ENCODE data around the gene AIF1L. TPM values are rescaled to one million over a fixed set of nuclear protein-coding genes. Genes with fewer than 3 reads are reported as not detected.
"Not testable (repeated sequence)": the region's sequence is repeated elsewhere in the genome, so short reads cannot be mapped to it uniquely, and the experiment has no call there.

The AIF1L gene
- total RNA-seq, 2 donors from 2014 or later = 0.61 to 3.1 TPM

GRCh38 chr9:131126059-131126426, 29.7 kb downstream of the AIF1L start:
- peaks cover 21 to 23% of the 10 kb centered on the region in 2 donors for H3K36me3 Mint-ChIP-seq
- DNase-seq (ENCODE audit: low spot score in 2 of 2) = no peak
- peak overlapping the region; percentile 97 for H3K27ac Mint-ChIP-seq
- no peak for ATAC-seq
- H3K9me3 Mint-ChIP-seq = no peaks in the 10 kb centered on the region

- no peak overlapping the region for H3K27ac Mint-ChIP-seq
- peaks cover 30 to 33% of the 10 kb centered on the region in 2 donors for H3K36me3 Mint-ChIP-seq
These were observed 32.9 kb downstream of the AIF1L start for GRCh38 chr9:131129183-131129582.

GRCh38 chr9:131138676-131139075, 42.3 kb downstream of the AIF1L start:
- ATAC-seq = no peak
- DNase-seq (ENCODE audit: low spot score in 2 of 2) = no peak
- peaks cover 18 to 22% of the 10 kb centered on the region in 2 donors for H3K36me3 Mint-ChIP-seq
- H3K9me3 Mint-ChIP-seq = no peaks in the 10 kb centered on the region
- H3K27ac Mint-ChIP-seq = peak overlapping the region in 1 of 2 donors; percentile 47

More at GRCh38 chr9:131129183-131129582, 32.9 kb downstream of the AIF1L start:
- no peaks in the 10 kb centered on the region for H3K9me3 Mint-ChIP-seq
- DNase-seq (ENCODE audit: low spot score in 2 of 2) (no peak), ATAC-seq (no peak)

DNA sequence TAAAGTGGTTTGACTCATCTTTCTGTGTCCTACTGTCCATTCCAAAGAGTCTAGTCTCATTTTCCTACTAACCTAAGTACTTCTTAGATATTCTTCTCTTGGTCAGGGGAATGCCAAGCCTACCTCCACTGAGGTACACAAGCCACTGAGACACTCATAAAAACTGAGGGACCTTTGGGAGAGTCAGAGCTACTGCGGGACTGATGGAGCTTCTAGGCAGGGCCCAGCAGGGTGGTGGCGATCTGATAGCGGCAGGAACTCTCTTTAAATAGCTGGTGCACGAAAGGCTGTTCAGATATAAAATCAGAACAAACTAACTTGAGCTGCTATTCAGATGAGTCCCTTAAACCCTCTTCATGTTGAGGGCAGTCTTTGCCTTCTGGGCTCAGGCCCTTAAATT, 43.8 kb downstream of the AIF1L start:
- ATAC-seq = no peak
- Mint-ChIP-seq H3K27ac (no peak overlapping the region), H3K36me3 (peaks cover 18 to 33% of the 10 kb centered on the region in 2 donors), H3K9me3 (no peaks in the 10 kb centered on the region)
- DNase-seq (ENCODE audit: low spot score in 2 of 2) = no peak

DNA sequence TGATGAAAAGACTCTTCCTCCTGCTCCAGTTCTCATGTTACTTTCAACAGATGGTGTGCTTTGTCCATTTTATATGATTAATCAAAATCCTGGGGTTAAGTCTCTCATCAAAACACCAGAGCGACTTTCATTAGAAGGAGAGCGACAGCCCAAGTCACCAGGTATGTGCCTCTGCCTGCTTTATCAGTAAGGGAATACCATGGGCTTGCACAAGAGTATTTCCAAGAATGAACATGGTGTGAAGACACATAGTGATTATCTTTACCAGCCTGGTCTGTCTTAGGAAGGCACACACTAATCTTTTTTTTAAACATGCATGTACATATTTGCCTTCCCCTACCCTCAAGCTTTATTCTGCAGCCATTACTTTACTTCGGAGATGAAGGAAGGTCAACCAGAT, 44.2 kb downstream of the AIF1L start:
- no peak overlapping the region for H3K27ac Mint-ChIP-seq
- DNase-seq (ENCODE audit: low spot score in 2 of 2) = no peak
- H3K36me3 Mint-ChIP-seq = peaks cover 18 to 37% of the 10 kb centered on the region in 2 donors
- H3K9me3 Mint-ChIP-seq = no peaks in the 10 kb centered on the region
- ATAC-seq = no peak

DNA sequence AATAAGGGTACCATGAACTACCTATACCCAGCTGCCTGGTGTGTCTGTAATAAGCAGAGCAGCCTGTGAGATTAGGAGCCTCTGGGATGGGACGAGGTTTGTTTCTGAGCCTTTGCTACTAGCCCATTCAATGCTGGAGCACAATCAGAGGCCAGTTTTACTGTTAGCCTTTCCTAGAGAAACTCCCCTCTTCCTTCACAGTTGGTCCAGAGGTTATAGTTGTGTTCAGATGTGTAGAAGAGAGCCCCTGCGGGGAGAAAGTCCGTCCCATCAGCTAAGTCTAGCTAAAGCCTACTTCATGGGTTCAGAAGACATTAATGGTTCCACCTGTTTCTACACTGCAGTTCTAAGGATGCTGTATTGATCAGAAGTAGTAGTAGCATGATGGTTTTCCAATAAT, 45.8 kb downstream of the AIF1L start:
- DNase-seq (ENCODE audit: low spot score in 2 of 2) = no peak
- no peak for ATAC-seq
- Mint-ChIP-seq H3K9me3 (no peaks in the 10 kb centered on the region), H3K36me3 (peaks cover 12 to 34% of the 10 kb centered on the region in 2 donors), H3K27ac (no peak overlapping the region)

DNA sequence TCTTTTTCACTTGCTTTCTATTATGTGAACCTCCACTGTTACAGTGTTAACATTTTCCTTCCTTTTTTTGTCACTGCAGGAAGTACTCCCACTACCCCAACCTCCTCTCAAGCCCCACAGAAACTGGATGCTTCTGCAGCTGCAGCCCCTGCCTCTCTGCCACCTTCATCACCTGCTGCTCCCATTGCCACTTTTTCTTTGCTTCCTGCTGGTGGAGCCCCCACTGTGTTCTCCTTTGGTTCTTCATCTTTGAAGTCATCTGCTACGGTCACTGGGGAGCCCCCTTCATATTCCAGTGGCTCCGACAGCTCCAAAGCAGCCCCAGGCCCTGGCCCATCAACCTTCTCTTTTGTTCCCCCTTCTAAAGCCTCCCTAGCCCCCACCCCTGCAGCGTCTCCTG, 47.9 kb downstream of the AIF1L start:
- Mint-ChIP-seq H3K36me3 (peaks cover 12 to 34% of the 10 kb centered on the region in 2 donors), H3K27ac (peak overlapping the region in 1 of 2 donors; percentile 69), H3K9me3 (no peaks in the 10 kb centered on the region)
- ATAC-seq (no peak), DNase-seq (ENCODE audit: low spot score in 2 of 2) (no peak)

GRCh38 chr9:131145245-131145644, 48.9 kb downstream of the AIF1L start:
- peak overlapping the region in 1 of 2 donors; percentile 39 for H3K27ac Mint-ChIP-seq
- ATAC-seq = no peak
- no peaks in the 10 kb centered on the region for H3K9me3 Mint-ChIP-seq
- H3K36me3 Mint-ChIP-seq = peaks cover 5 to 28% of the 10 kb centered on the region in 2 donors
- DNase-seq (ENCODE audit: low spot score in 2 of 2) = no peak

DNA sequence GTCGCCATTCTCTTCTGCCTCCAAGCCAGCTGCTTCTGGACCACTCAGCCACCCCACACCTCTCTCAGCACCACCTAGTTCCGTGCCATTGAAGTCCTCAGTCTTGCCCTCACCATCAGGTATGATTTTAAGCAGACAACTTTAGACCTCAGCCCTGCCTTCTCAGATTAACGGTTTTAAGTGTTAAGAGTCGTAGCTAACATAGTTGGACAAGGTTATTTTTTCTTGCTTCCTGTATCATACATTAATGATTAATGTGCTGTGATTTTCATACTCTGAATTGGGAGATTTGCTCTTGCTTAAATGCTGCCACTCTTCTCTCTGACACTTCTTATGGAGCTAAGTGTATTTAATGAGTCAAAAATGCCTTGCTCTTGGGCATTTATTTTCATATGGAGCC, 49.9 kb downstream of the AIF1L start:
- ATAC-seq = no peak
- DNase-seq (ENCODE audit: low spot score in 2 of 2) = no peak
- H3K9me3 Mint-ChIP-seq = no peaks in the 10 kb centered on the region
- H3K27ac Mint-ChIP-seq = peak overlapping the region in 1 of 2 donors; percentile 39
- peaks cover 0 to 24% of the 10 kb centered on the region in 2 donors for H3K36me3 Mint-ChIP-seq

GRCh38 chr9:131148276-131148675, 51.9 kb downstream of the AIF1L start:
- Mint-ChIP-seq H3K36me3 (peaks cover 5 to 24% of the 10 kb centered on the region in 2 donors), H3K27ac (no peak overlapping the region), H3K9me3 (no peaks in the 10 kb centered on the region)
- DNase-seq (ENCODE audit: low spot score in 2 of 2) (no peak), ATAC-seq (no peak)

GRCh38 chr9:131148966-131149687, 52.8 kb downstream of the AIF1L start:
- H3K36me3 Mint-ChIP-seq = peaks cover 10 to 18% of the 10 kb centered on the region in 2 donors
- no peak for DNase-seq (ENCODE audit: low spot score in 2 of 2)
- no peak for ATAC-seq
- peak overlapping the region; percentile 13 to 32 for H3K27ac Mint-ChIP-seq
- no peaks in the 10 kb centered on the region for H3K9me3 Mint-ChIP-seq

DNA sequence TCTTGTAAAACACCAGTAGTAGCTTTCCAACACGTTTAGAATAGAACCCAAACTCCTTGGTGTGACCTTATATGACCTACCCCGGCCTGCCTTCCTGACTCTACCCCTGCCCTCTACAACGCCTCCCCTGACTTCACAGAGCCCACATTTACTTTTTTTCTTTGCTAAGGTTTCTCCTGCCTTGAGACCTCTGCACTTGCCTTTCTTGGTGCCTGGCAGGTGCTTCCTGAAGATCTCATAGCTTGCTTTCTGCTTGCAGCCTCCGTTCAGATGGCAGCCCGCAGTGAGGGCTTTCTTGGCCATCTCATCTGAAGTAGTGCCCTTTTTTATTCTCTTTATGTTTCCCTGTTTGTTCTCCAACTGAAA, 53.3 kb downstream of the AIF1L start:
- DNase-seq (ENCODE audit: low spot score in 2 of 2) (no peak), ATAC-seq (no peak)
- peak overlapping the region; percentile 13 to 32 for H3K27ac Mint-ChIP-seq
- H3K36me3 Mint-ChIP-seq = peaks cover 10 to 13% of the 10 kb centered on the region in 2 donors
- H3K9me3 Mint-ChIP-seq = no peaks in the 10 kb centered on the region

DNA sequence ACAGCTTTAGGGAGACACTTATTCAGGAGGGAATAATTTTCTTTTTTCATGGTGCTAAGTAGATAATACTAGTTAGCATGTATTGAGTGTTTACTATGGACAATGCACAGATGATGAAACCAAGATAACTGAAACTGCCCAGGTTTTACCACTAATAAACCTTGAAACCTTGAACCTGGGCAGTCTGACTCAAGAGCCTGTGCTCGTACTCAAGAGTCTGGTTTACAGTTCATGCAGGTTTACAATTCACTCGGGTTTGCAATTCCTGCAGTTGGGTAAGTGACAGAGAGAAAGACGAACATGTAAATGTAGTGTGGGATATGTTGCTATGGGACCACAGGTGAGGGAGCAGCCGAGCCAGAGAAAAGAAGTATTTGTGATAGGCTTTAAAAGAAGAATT, 57.3 kb downstream of the AIF1L start:
- H3K27ac Mint-ChIP-seq = no peak overlapping the region
- H3K36me3 Mint-ChIP-seq = peaks cover 5 to 10% of the 10 kb centered on the region in 2 donors
- ATAC-seq (no peak), DNase-seq (ENCODE audit: low spot score in 2 of 2) (no peak)
- H3K9me3 Mint-ChIP-seq = no peaks in the 10 kb centered on the region

GRCh38 chr9:131158673-131159072, 62.3 kb downstream of the AIF1L start:
- Mint-ChIP-seq H3K27ac (peak overlapping the region in 1 of 2 donors; percentile 31), H3K36me3 (peaks cover 3 to 13% of the 10 kb centered on the region in 2 donors)
- not testable (repeated sequence) for DNase-seq (ENCODE audit: low spot score in 2 of 2); ATAC-seq; H3K9me3 Mint-ChIP-seq

DNA sequence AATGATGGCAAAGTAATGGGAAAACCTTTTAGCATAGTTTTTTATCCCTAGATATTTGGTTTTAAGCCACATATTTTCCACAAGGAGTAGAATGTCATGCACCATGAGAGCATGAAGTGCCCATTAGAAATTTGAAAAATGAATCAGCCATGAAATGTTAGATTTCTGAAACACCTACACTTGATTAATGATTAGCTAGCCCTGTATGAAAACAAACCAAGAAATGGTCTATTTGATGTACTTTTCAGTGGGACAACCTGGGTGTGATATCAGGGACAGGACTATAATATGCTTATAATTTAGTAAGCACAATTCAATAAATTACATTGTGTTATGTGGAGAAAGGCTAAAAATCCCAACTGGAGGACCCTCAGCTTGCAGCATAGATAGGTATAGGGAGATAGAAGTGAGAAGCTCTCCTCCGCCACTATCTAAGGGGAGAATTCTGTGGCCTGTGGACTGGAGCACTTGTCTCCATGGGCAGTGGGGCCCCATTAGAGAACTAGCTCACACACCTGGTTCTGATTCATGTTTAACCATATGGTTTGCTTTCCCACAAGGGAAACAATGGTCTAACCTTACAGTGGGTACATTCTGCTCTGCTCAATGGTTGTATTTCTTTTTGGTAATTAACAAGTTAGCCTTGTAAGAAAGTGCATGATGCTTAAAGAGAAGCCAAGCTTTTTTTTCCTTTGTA, 64.2 kb downstream of the AIF1L start:
- Mint-ChIP-seq H3K27ac (no peak overlapping the region), H3K36me3 (peaks cover 8 to 18% of the 10 kb centered on the region in 2 donors), H3K9me3 (no peaks in the 10 kb centered on the region)
- no peak for ATAC-seq
- DNase-seq (ENCODE audit: low spot score in 2 of 2) = no peak

DNA sequence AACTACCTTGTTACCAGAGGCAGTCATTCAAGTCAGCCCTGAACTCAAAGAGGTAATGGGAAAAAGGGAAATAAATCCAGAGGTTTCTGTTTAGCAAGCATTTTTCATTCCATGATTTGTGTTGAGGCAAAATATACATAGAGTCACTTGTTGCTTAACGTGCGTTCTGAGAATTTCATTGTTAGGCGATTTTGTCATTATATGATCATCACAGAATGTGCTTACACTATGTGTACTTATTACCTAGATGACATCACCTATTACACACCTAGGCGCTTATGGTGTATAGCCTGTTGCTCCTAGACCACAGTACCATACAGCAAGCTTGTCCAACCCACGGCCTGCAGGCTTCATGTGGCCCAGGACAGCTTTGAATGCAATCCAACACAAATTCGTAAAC, 65.3 kb downstream of the AIF1L start:
- H3K36me3 Mint-ChIP-seq = peaks cover 14 to 18% of the 10 kb centered on the region in 2 donors
- DNase-seq (ENCODE audit: low spot score in 2 of 2) = no peak
- no peak for ATAC-seq
- no peaks in the 10 kb centered on the region for H3K9me3 Mint-ChIP-seq
- no peak overlapping the region for H3K27ac Mint-ChIP-seq

- Mint-ChIP-seq H3K36me3 (peaks cover 14 to 18% of the 10 kb centered on the region in 2 donors), H3K27ac (peak overlapping the region in 1 of 2 donors; percentile 12), H3K9me3 (no peaks in the 10 kb centered on the region)
- DNase-seq (ENCODE audit: low spot score in 2 of 2) (no peak), ATAC-seq (no peak)
These were observed 66.6 kb downstream of the AIF1L start for GRCh38 chr9:131162886-131163285.

GRCh38 chr9:131165523-131165922, 69.2 kb downstream of the AIF1L start:
- Mint-ChIP-seq H3K9me3 (no peaks in the 10 kb centered on the region), H3K27ac (peak overlapping the region in 1 of 2 donors; percentile 72), H3K36me3 (peaks cover 19 to 22% of the 10 kb centered on the region in 2 donors)
- no peak for ATAC-seq
- no peak for DNase-seq (ENCODE audit: low spot score in 2 of 2)
